ENCODE data around the gene DCDC2B. TPM values are rescaled to one million over a fixed set of nuclear protein-coding genes. Genes with fewer than 3 reads are reported as not detected.

The DCDC2B gene
- total RNA-seq, 1 experiment from 2014 or later: not detected

- H3K9me3 Mint-ChIP-seq: no peaks in the 10 kb centered on the region
- CTCF ChIA-PET: interaction anchor here (0.5 to 2.1 kb wide), 2 partner anchors 19 to 86 kb away, joined by 3 to 12 read pairs; no protein-coding TSS in a partner anchor
- DNase-seq (ENCODE audit: low spot score): no peak
- TF ChIP-seq PREB (CRISPR knock-in tag; IDR thresholded peaks at IDR 0.05; ENCODE audit: borderline replicate concordance): no peak
- no peak for TF ChIP-seq SMAD3 (CRISPR knock-in tag; IDR thresholded peaks at IDR 0.05; ENCODE audit: borderline replicate concordance)
- no peak for TF ChIP-seq PRRX2 (CRISPR knock-in tag; IDR thresholded peaks at IDR 0.05)
- TF ChIP-seq MYBL2 (CRISPR knock-in tag; IDR thresholded peaks at IDR 0.05): no peak
- no peaks in the 10 kb centered on the region for H3K27me3 Mint-ChIP-seq (ENCODE audit: low read depth)
- peaks cover 26% of the 10 kb centered on the region for H3K4me1 Mint-ChIP-seq
- H3K36me3 Mint-ChIP-seq: peaks cover 64% of the 10 kb centered on the region
- H3K4me3 Mint-ChIP-seq: no peak overlapping the region
- 0 out of 2 replicates have a peak overlapping the region, but pooled peaks have one; percentile 8 for H3K27ac Mint-ChIP-seq
- no peak for ATAC-seq
- POLR2A ChIA-PET: no interaction called here
Measured at GRCh38 chr1:32195972-32196823, 12.7 kb upstream of the DCDC2B start.

GRCh38 chr1:32197074-32197473, 11.8 kb upstream of the DCDC2B start:
- peaks cover 2% of the 10 kb centered on the region; the same call in 1 of the 2 replicates for H3K27me3 Mint-ChIP-seq (ENCODE audit: low read depth)
- TF ChIP-seq CREM (CRISPR knock-in tag; IDR thresholded peaks at IDR 0.05) (no peak), ATF6 (CRISPR knock-in tag; IDR thresholded peaks at IDR 0.05) (no peak), GABPB1 (CRISPR knock-in tag; IDR thresholded peaks at IDR 0.05) (no peak), HMGXB4 (CRISPR knock-in tag; IDR thresholded peaks at IDR 0.05) (no peak), ZNF532 (CRISPR knock-in tag; IDR thresholded peaks at IDR 0.05; ENCODE audit: borderline replicate concordance) (no peak), TEAD1 (CRISPR knock-in tag; IDR thresholded peaks at IDR 0.05) (no peak)
- DNase-seq (ENCODE audit: low spot score) (no peak), ATAC-seq (no peak)
- H3K9me3 Mint-ChIP-seq: no peaks in the 10 kb centered on the region
- POLR2A ChIA-PET: interaction anchor here (1.0 to 1.7 kb wide), 4 partner anchors 9 to 138 kb away, joined by 3 to 5 read pairs (median 4); partner anchors contain the start of gene TXLNA
- CTCF ChIA-PET: interaction anchor here (2.1 kb wide), 1 partner anchor 19 kb away, joined by 12 read pairs; no protein-coding TSS in a partner anchor
- H3K4me1 Mint-ChIP-seq: peaks cover 33% of the 10 kb centered on the region
- no peak overlapping the region for H3K4me3 Mint-ChIP-seq
- H3K27ac Mint-ChIP-seq: 0 out of 2 replicates have a peak overlapping the region, but pooled peaks have one; percentile 8
- H3K36me3 Mint-ChIP-seq: peaks cover 55% of the 10 kb centered on the region
